Left lung (tissue), 10 donors: ENCODE results near the gene PRELP. TPM values are rescaled to one million over a fixed set of nuclear protein-coding genes. Genes with fewer than 3 reads are reported as not detected.
A peak's percentile ranks its signal among the peaks of the same experiment; 100 is the strongest.

Experiments
- ATAC-seq: fragments of 200-7000 bp; cut with Tn5 transposase; one replicate; pipeline ENCODE4 v1.9.1; 2020; ENCODE audit warnings: moderate library complexity
- DNase-seq, 4 donors: peaks; one replicate each; pipeline ENCODE4 v3.0.0-alpha.2; 2013 to 2020
- H3K27ac ChIP-seq, 2 donors: fragments of 200-600 bp; sonication (generic) in 1 of 2; one replicate each; pipeline versions ENCODE4 v1.5.0 to v1.8.0; 2020 to 2021
- H3K27me3 ChIP-seq, 2 donors: fragments of 200-600 bp; sonication (generic) in 1 of 2; one replicate each; pipeline versions ENCODE4 v1.5.0 to v1.8.0; 2020 to 2021
- H3K36me3 ChIP-seq, 2 donors: fragments of 200-600 bp; sonication (generic) in 1 of 2; one replicate each; pipeline versions ENCODE4 v1.5.0 to v1.8.0; 2020 to 2021
- H3K4me1 ChIP-seq, 2 donors: fragments of 200-600 bp; one replicate each; pipeline ENCODE4 v1.8.0; 2021
- H3K4me3 ChIP-seq, 2 donors: fragments of 200-600 bp; sonication (generic) in 1 of 2; one replicate each; pipeline versions ENCODE4 v1.5.0 to v1.8.0; 2020 to 2021; ENCODE audit warnings: mild to moderate bottlenecking in 1 of 2
- H3K9me3 ChIP-seq, 2 donors: fragments of 200-600 bp; sonication (generic) in 1 of 2; one replicate each; pipeline versions ENCODE4 v1.5.0 to v1.8.0; 2020 to 2021
- CTCF ChIP-seq, 2 donors: fragments of 200-600 bp; sonication (generic) in 1 of 2; IDR thresholded peaks; one replicate each; pipeline versions ENCODE4 v1.5.0 to v1.8.0; 2021; ENCODE audit warnings: antibody characterized with exemption in 2 of 2
- intact Hi-C, 2 donors: fragments of 100-400 bp; cut with DNase I; formaldehyde crosslinking; loops; one replicate each; pipeline versions ENCODE4 v1.11.2 to v1.14.2; 2022
- polyA plus RNA-seq, 6 donors: library from polyadenylated mRNA; unstranded; fragments of 120-200 nt; gene quantifications; one replicate each; pipeline ENCODE4 v1.2.1, GENCODE V29; 2013; ENCODE audit not compliant: insufficient read length in 6 of 6
- total RNA-seq, 2 donors: library from RNA; stranded (reverse); fragmentation: NEBNext Ultra II Directional; extraction: Animal tissue kit (Norgen Biotek cat#: 25700); gene quantifications; one replicate each; pipeline ENCODE4 v1.2.1, GENCODE V29; 2021
- donor health status: DM: no; HTN: yes; CAD: no.
- donor health status: DM: no; HTN: no; CAD: no.

The PRELP gene
- total and polyA plus RNA-seq, 8 donors, result 1.3 to 20.5 (median 2.4) TPM

GRCh38 chr1:203507759-203508158 lies 32.2 kb downstream of the PRELP start:
- ATAC-seq (no peak), DNase-seq (no peak)
- intact Hi-C loops, result loop anchor here (10.0 kb wide), 2 partner anchors 127 to 197 kb away; no protein-coding TSS in a partner anchor
- Histone ChIP-seq H3K27me3 (peaks cover 0 to 10% of the 10 kb centered on the region in 2 donors), H3K4me1 (peaks cover 16 to 42% of the 10 kb centered on the region in 2 donors), H3K27ac (no peak overlapping the region), H3K36me3 (no peaks in the 10 kb centered on the region), H3K4me3 (no peak overlapping the region), H3K9me3 (no peaks in the 10 kb centered on the region)
- no peak for TF ChIP-seq CTCF (IDR thresholded peaks at IDR 0.05)

GRCh38 chr1:203508463-203509073 lies 33.0 kb downstream of the PRELP start:
- TF ChIP-seq CTCF (IDR thresholded peaks at IDR 0.05), result no peak
- intact Hi-C loops, result loop anchor here (10.0 kb wide), 2 partner anchors 126 to 196 kb away; no protein-coding TSS in a partner anchor
- Histone ChIP-seq H3K27ac (peak overlapping the region in 1 of 2 donors; percentile 30), H3K36me3 (no peaks in the 10 kb centered on the region), H3K9me3 (no peaks in the 10 kb centered on the region), H3K27me3 (peaks cover 0 to 2% of the 10 kb centered on the region in 2 donors), H3K4me3 (no peak overlapping the region), H3K4me1 (peaks cover 23 to 50% of the 10 kb centered on the region in 2 donors)
- DNase-seq (no peak), ATAC-seq (no peak)

- ATAC-seq (no peak), DNase-seq (no peak)
- TF ChIP-seq CTCF (IDR thresholded peaks at IDR 0.05), result no peak
- no peak overlapping the region for H3K4me3 ChIP-seq
- intact Hi-C loops, result loop anchor here (10.0 kb wide), 2 partner anchors 126 to 196 kb away; no protein-coding TSS in a partner anchor
- peaks cover 23 to 55% of the 10 kb centered on the region in 2 donors for H3K4me1 ChIP-seq
- peak overlapping the region in 1 of 2 donors; percentile 3 for H3K27ac ChIP-seq
- no peaks in the 10 kb centered on the region for H3K9me3 ChIP-seq
- H3K36me3 ChIP-seq, result no peaks in the 10 kb centered on the region
- no peaks in the 10 kb centered on the region for H3K27me3 ChIP-seq
These were observed 33.5 kb downstream of the PRELP start for GRCh38 chr1:203509135-203509534.

- intact Hi-C loops, result no loop called here
- H3K27ac ChIP-seq, result peak overlapping the region in 1 of 2 donors; percentile 58
- no peak for TF ChIP-seq CTCF (IDR thresholded peaks at IDR 0.05)
- no peak for DNase-seq
- H3K36me3 ChIP-seq, result no peaks in the 10 kb centered on the region
- no peaks in the 10 kb centered on the region for H3K27me3 ChIP-seq
- H3K9me3 ChIP-seq, result no peaks in the 10 kb centered on the region
- H3K4me3 ChIP-seq, result no peak overlapping the region
- ATAC-seq, result no peak
- H3K4me1 ChIP-seq, result peaks cover 20 to 58% of the 10 kb centered on the region in 2 donors
These were observed 35.9 kb downstream of the PRELP start for GRCh38 chr1:203511513-203511912.

GRCh38 chr1:203511930-203512329 lies 36.3 kb downstream of the PRELP start:
- peaks cover 20 to 56% of the 10 kb centered on the region in 2 donors for H3K4me1 ChIP-seq
- no peak for TF ChIP-seq CTCF (IDR thresholded peaks at IDR 0.05)
- H3K27ac ChIP-seq, result peak overlapping the region in 1 of 2 donors; percentile 58
- H3K27me3 ChIP-seq, result no peaks in the 10 kb centered on the region
- H3K36me3 ChIP-seq, result no peaks in the 10 kb centered on the region
- H3K9me3 ChIP-seq, result no peaks in the 10 kb centered on the region
- ATAC-seq (no peak), DNase-seq (no peak)
- intact Hi-C loops, result no loop called here
- H3K4me3 ChIP-seq, result no peak overlapping the region
